ENCODE measurements around the gene TBC1D16. TPM values are rescaled to one million over a fixed set of nuclear protein-coding genes. Genes with fewer than 3 reads are reported as not detected.

TBC1D16 gene
- total and polyA plus RNA-seq, 2 donors (not counting 1 experiment from before 2014, with no cell fraction given): 8.3 to 30.4 TPM

GRCh38 chr17:79938336-79939093 is 97.2 kb downstream of the TBC1D16 start:
- Histone ChIP-seq H3K4me3 (replicated peaks in 1 of 4; ENCODE audit: control extremely low read depth in 1 of 4, insufficient read depth in 1 of 4, low read depth in 3 of 4, low read length in 4 of 4) (no peak overlapping the region), H3K27me3 (ENCODE audit: control insufficient read depth, insufficient read depth, low read length) (peaks cover 1% of the 10 kb centered on the region), H2AFZ (ENCODE audit: low read length) (no peak overlapping the region), H3K79me2 (ENCODE audit: control insufficient read depth, insufficient read depth, low read length) (no peaks in the 10 kb centered on the region), H4K20me1 (ENCODE audit: control insufficient read depth, extremely low read depth, insufficient read depth, low read length) (peaks cover 2% of the 10 kb centered on the region), H3K9ac (ENCODE audit: insufficient read depth, low read length) (no peak overlapping the region), H3K4me2 (ENCODE audit: extremely low read depth, insufficient read depth, low read length) (no peak overlapping the region), H3K36me3 (ENCODE audit: control insufficient read depth, insufficient read depth, low read length) (no peaks in the 10 kb centered on the region), H3K9me3 (ENCODE audit: control insufficient read depth, insufficient read depth, low read depth, low read length) (no peaks in the 10 kb centered on the region), H3K27ac (ENCODE audit: insufficient read depth, low read length) (no peak overlapping the region), H3K4me1 (ENCODE audit: control insufficient read depth, extremely low read depth, insufficient read depth, low read length) (peaks cover 8% of the 10 kb centered on the region)
- TF ChIP-seq EZH2 (IDR thresholded peaks at IDR 0.05; ENCODE audit: low read length, missing control alignments) (no peak), CTCF (conservative IDR thresholded peaks at IDR 0.05 in 1 of 2, IDR thresholded peaks at IDR 0.05 in 1 of 2; ENCODE audit: low read depth in 1 of 2, low read length in 2 of 2) (no peak)
- DNase-seq (ENCODE audit: low read depth in 2 of 2): no peak

DNA sequence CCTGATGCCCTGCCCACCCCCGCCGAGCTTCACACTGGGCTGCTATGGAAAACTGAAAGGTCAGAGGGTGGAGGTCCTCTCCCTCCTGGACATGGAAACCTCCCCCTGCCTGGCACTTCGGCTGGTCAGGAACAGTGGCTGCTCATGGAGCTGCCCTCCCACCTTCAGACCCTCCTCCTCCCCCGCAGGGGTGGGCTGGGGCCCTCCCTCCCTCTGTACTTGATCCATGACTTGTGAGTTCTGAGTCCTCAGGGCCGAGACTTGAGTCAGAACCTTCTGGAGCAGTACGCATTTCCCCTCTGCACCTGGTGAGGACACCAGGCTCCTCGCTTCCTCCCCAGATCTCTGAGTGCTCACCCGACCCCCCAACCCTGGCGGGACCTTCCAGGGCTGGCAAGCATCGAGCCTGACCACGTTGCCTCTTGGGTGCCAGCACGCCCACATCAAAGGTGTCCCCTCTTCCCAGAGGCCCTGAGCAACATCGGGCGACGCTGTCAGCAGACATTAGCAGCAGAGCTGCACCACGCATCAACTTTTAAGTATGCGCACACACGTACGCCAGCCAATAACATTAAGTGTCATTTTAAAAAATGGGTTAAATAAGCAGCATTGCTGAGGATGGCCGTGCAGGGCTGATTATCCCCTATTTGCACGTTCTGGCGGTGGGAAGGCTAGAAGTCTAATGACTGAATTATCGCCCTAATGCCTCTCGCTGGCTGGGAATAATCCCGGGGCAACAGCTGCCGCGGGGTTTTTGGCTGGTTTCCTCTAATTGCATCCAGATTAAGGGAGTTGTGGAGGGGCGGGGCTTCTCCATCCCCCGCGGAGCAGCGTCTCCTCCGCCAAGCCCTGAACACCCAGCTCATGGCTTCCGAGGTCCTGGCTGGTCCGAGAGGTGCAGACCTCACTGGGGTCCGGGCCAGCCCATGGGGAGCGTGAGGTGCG is 98.0 kb downstream of the TBC1D16 start:
- Histone ChIP-seq H3K9me3 (ENCODE audit: control insufficient read depth, insufficient read depth, low read depth, low read length) (no peaks in the 10 kb centered on the region), H2AFZ (ENCODE audit: low read length) (no peak overlapping the region), H3K27ac (ENCODE audit: insufficient read depth, low read length) (no peak overlapping the region), H3K4me1 (ENCODE audit: control insufficient read depth, extremely low read depth, insufficient read depth, low read length) (peaks cover 5% of the 10 kb centered on the region), H3K4me3 (replicated peaks in 1 of 4; ENCODE audit: control extremely low read depth in 1 of 4, insufficient read depth in 1 of 4, low read depth in 3 of 4, low read length in 4 of 4) (no peak overlapping the region), H3K36me3 (ENCODE audit: control insufficient read depth, insufficient read depth, low read length) (no peaks in the 10 kb centered on the region), H3K9ac (ENCODE audit: insufficient read depth, low read length) (no peak overlapping the region), H3K4me2 (ENCODE audit: extremely low read depth, insufficient read depth, low read length) (no peak overlapping the region), H4K20me1 (ENCODE audit: control insufficient read depth, extremely low read depth, insufficient read depth, low read length) (peaks cover 2% of the 10 kb centered on the region), H3K79me2 (ENCODE audit: control insufficient read depth, insufficient read depth, low read length) (no peaks in the 10 kb centered on the region), H3K27me3 (ENCODE audit: control insufficient read depth, insufficient read depth, low read length) (peaks cover 4% of the 10 kb centered on the region)
- TF ChIP-seq CTCF (conservative IDR thresholded peaks at IDR 0.05 in 1 of 2, IDR thresholded peaks at IDR 0.05 in 1 of 2; ENCODE audit: low read depth in 1 of 2, low read length in 2 of 2): no peak
- no peak for TF ChIP-seq EZH2 (IDR thresholded peaks at IDR 0.05; ENCODE audit: low read length, missing control alignments)
- DNase-seq (ENCODE audit: low read depth in 2 of 2): no peak
